Endometrium (tissue), 2 donors: ENCODE data around the gene KIF5B.
"Not testable (repeated sequence)": the region's sequence is repeated elsewhere in the genome, so short reads cannot be mapped to it uniquely, and the experiment has no call there.

Experiments used
- FAIRE-seq: peaks from 2 replicates; lab custom pipeline; 2012; peaks lifted over from hg19 to GRCh38; lab: Jason Lieb, UNC
- donor health status: control.
- donor health status: control.

KIF5B gene

GRCh38 chr10:32007026-32007425, 49.2 kb downstream of the KIF5B start:
- no peak for FAIRE-seq

- no peak for FAIRE-seq
These were observed 51.2 kb downstream of the KIF5B start for GRCh38 chr10:32005050-32005449.

GRCh38 chr10:32004161-32004591, 52.0 kb downstream of the KIF5B start:
- FAIRE-seq = no peak

GRCh38 chr10:32002531-32002930, 53.7 kb downstream of the KIF5B start:
- no peak for FAIRE-seq

GRCh38 chr10:32000937-32001336, 55.3 kb downstream of the KIF5B start:
- no peak for FAIRE-seq

GRCh38 chr10:31999836-32000235, 56.4 kb downstream of the KIF5B start:
- FAIRE-seq = no peak

- no peak for FAIRE-seq
These were observed 57.1 kb downstream of the KIF5B start for GRCh38 chr10:31999070-31999660.

- FAIRE-seq = no peak
These were observed 61.3 kb downstream of the KIF5B start for GRCh38 chr10:31994926-31995325.

GRCh38 chr10:31990937-31991336, 65.3 kb downstream of the KIF5B start:
- no peak for FAIRE-seq

GRCh38 chr10:31987786-31988185, 68.4 kb downstream of the KIF5B start:
- FAIRE-seq = not testable (repeated sequence)

- no peak for FAIRE-seq
These were observed 74.1 kb downstream of the KIF5B start for GRCh38 chr10:31982111-31982510.

GRCh38 chr10:31980471-31980870, 75.8 kb downstream of the KIF5B start:
- no peak for FAIRE-seq

- not testable (repeated sequence) for FAIRE-seq
These were observed 77.2 kb downstream of the KIF5B start for GRCh38 chr10:31979071-31979470.

GRCh38 chr10:31978156-31978483, 78.1 kb downstream of the KIF5B start:
- FAIRE-seq = no peak

- FAIRE-seq = no peak
These were observed 78.6 kb downstream of the KIF5B start for GRCh38 chr10:31977440-31978155.

GRCh38 chr10:31975157-31975765, 81.0 kb downstream of the KIF5B start:
- FAIRE-seq = no peak

- no peak for FAIRE-seq
These were observed 81.6 kb downstream of the KIF5B start for GRCh38 chr10:31974434-31975124.

GRCh38 chr10:31972519-31973041, 83.6 kb downstream of the KIF5B start:
- no peak for FAIRE-seq

GRCh38 chr10:31969847-31970246, 86.4 kb downstream of the KIF5B start:
- FAIRE-seq = not testable (repeated sequence)

GRCh38 chr10:31963589-31963980, 92.6 kb downstream of the KIF5B start:
- FAIRE-seq = no peak

- FAIRE-seq = no peak
These were observed 93.2 kb downstream of the KIF5B start for GRCh38 chr10:31962826-31963588.
